SKM-1 (cell line): Measurements from ENCODE around the gene TRAK2.

ENCODE experiments used
- DNase-seq: peaks from one replicate; lab custom pipeline; 2025; ENCODE audit not compliant: unreplicated experiment; lab: John Stamatoyannopoulos, UW

The TRAK2 gene

GRCh38 chr2:201363857-201364560 lies 87.2 kb downstream of the TRAK2 start:
- DNase-seq = peak; percentile 25

- DNase-seq = no peak
Measured at GRCh38 chr2:201362396-201362795, 88.9 kb downstream of the TRAK2 start.

GRCh38 chr2:201361078-201361733 lies 90.1 kb downstream of the TRAK2 start:
- no peak for DNase-seq

- no peak for DNase-seq
Measured at GRCh38 chr2:201360256-201360655, 91.0 kb downstream of the TRAK2 start.

GRCh38 chr2:201358684-201359083 lies 92.6 kb downstream of the TRAK2 start:
- no peak for DNase-seq

- no peak for DNase-seq
Measured at GRCh38 chr2:201357221-201357620, 94.0 kb downstream of the TRAK2 start, which contains the start of gene FLACC1. Gene FLACC1, minus strand, starts transcription at chr2:201357345. Its CDS starts 5,941 bp downstream, at chr2:201351404.

GRCh38 chr2:201353116-201353515 lies 98.1 kb downstream of the TRAK2 start:
- DNase-seq = no peak

GRCh38 chr2:201350879-201351278 lies 100.4 kb downstream of the TRAK2 start:
- DNase-seq = no peak

- no peak for DNase-seq
Measured at GRCh38 chr2:201349601-201350000, 101.7 kb downstream of the TRAK2 start.

- no peak for DNase-seq
Measured at GRCh38 chr2:201348758-201349157, 102.5 kb downstream of the TRAK2 start.

- DNase-seq = no peak
Measured at GRCh38 chr2:201347138-201347537, 104.1 kb downstream of the TRAK2 start.

- no peak for DNase-seq
Measured at GRCh38 chr2:201345625-201346213, 105.5 kb downstream of the TRAK2 start.

GRCh38 chr2:201344663-201345366 lies 106.4 kb downstream of the TRAK2 start:
- no peak for DNase-seq

- no peak for DNase-seq
Measured at GRCh38 chr2:201343559-201343958, 107.7 kb downstream of the TRAK2 start.

- no peak for DNase-seq
Measured at GRCh38 chr2:201342923-201343322, 108.3 kb downstream of the TRAK2 start.

GRCh38 chr2:201329409-201329808 lies 121.8 kb downstream of the TRAK2 start:
- DNase-seq = no peak

- DNase-seq = no peak
Measured at GRCh38 chr2:201327678-201328077, 123.6 kb downstream of the TRAK2 start.
